HuH-7.5 (cell line): ENCODE measurements around the gene UFSP1.

Experiments
- DNase-seq: peaks from one replicate; pipeline ENCODE4 v3.0.0; 2011; ENCODE audit warnings: low spot score

Gene UFSP1

GRCh38 chr7:100895956-100896731, 6.6 kb upstream of the UFSP1 start:
- DNase-seq: peak; percentile 86

- DNase-seq: no peak
Measured at GRCh38 chr7:100895701-100895955, 6.1 kb upstream of the UFSP1 start, which contains the start of gene ACHE. TSS of gene ACHE (minus strand) at chr7:100895888. CDS start at chr7:100894232, 1,656 bp downstream.

GRCh38 chr7:100894860-100895700, 5.6 kb upstream of the UFSP1 start:
- DNase-seq: no peak

- no peak for DNase-seq
Measured at GRCh38 chr7:100893910-100894721, 4.6 kb upstream of the UFSP1 start.

GRCh38 chr7:100893318-100893895, 3.9 kb upstream of the UFSP1 start:
- DNase-seq: no peak

- DNase-seq: no peak
Measured at GRCh38 chr7:100892364-100893317, 3.1 kb upstream of the UFSP1 start.

GRCh38 chr7:100891568-100892247, 2.2 kb upstream of the UFSP1 start:
- no peak for DNase-seq

- no peak for DNase-seq
Measured at GRCh38 chr7:100890653-100891567, 1.4 kb upstream of the UFSP1 start.

- DNase-seq: peak; percentile 43
Measured at GRCh38 chr7:100888291-100888987, 1.1 kb downstream of the UFSP1 start.

GRCh38 chr7:100887516-100888290, 1.8 kb downstream of the UFSP1 start:
- no peak for DNase-seq

GRCh38 chr7:100886936-100887515, 2.5 kb downstream of the UFSP1 start:
- DNase-seq: no peak

- DNase-seq: peak; percentile 16
Measured at GRCh38 chr7:100886142-100886935, 3.2 kb downstream of the UFSP1 start.

GRCh38 chr7:100885440-100886141, 3.9 kb downstream of the UFSP1 start:
- no peak for DNase-seq

GRCh38 chr7:100884736-100885439, 4.6 kb downstream of the UFSP1 start:
- no peak for DNase-seq

GRCh38 chr7:100882785-100883526, 6.6 kb downstream of the UFSP1 start:
- DNase-seq: no peak
